ENCODE measurements around the gene MGA.

The MGA gene

DNA sequence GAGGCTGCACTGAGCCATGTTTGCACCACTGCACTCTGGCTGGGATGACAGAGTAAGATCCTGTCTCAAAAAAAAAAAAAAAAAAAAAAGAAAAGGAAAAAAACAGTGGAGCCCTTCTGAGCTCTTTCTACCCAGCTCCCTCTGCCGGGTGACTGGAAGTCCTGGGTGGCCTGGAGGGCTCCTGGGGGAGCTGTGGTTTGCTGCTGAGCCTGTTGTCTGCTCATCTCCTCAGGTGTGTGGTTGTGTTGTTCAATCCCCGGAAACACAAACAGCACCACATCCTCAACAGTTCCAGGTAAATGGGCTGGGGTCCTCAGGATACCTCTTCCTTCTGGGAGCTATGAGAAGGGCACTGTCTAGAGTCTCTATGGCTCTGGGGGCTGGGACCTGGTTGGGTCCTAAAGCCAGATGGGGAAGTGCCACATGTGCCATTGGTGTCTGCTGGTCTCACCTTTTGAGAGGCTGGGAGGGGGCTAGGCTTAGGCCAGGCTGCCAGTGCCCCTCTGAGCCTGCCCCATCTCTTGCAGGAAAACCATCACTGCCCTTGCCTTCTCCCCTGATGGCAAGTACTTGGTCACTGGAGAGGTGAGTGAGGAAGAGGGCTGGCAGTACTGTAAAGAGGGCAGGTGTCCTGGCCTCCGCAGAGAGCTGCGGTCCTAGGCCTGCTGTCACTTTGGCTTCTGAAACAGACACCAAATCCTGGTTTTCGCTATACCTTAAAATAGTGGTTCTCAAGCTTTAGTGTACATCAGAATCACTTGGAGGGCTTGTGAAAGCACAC is 150.6 kb downstream of the MGA start:
- DNase-seq: no peak

- peak; percentile 40 for DNase-seq
These were observed 151.4 kb downstream of the MGA start for GRCh38 chr15:41811432-41812195.

GRCh38 chr15:41812820-41813375 is 152.7 kb downstream of the MGA start:
- no peak for DNase-seq

DNA sequence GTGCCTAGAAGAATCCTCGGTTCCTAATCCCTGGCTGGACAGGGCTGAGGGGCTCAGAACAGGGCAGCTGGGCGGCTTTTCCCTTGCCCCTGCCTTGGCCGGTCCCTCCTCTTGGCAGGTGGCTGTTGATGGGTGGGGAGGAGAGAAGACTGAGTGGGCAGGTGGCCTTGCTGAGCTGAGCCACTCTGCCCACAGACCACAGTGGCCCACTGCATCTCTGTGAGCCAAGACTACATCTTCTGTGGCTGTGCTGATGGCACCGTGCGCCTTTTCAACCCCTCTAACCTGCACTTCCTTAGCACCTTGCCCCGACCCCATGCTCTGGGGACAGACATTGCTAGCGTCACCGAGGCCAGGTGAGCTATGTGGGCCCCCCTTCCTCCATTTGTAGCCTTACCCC is 153.2 kb downstream of the MGA start:
- DNase-seq: no peak

DNA sequence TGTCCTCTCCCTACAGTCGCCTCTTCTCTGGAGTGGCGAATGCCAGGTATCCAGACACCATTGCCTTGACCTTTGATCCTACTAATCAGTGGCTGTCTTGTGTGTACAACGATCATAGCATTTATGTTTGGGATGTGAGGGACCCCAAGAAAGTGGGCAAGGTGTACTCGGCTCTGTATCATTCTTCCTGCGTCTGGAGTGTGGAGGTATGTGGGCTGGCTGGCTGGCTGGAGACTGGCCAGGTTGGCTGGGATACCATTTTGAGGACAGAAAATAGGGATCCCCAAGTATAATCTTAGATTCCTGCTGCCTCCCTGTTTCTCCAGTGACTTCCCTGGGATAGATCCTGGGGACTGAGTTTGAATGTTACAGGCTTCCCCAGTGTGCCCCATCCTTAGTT is 154.3 kb downstream of the MGA start:
- no peak for DNase-seq

GRCh38 chr15:41816788-41817187 is 156.6 kb downstream of the MGA start:
- DNase-seq: no peak

GRCh38 chr15:41817327-41817726 is 157.1 kb downstream of the MGA start:
- no peak for DNase-seq

DNA sequence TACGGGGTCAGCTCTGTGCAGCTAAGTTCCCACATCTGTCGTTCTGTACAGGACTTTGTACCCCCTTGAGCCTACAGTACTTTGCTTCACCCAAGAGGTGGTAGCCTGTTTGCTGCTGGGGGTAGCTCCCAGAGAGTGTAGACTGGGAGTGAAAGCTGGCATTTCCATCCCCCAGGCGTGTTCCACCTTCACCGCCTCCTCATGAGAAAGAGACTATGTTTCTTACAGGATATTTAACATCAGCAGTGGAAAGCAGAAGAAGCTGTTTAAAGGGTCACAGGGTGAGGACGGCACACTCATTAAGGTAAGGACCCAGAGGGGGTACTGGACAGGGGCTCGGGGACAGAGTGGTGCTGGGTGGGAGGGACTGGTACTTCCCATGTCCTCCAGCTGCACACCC is 157.6 kb downstream of the MGA start:
- DNase-seq: no peak

- DNase-seq: no peak
These were observed 159.3 kb downstream of the MGA start for GRCh38 chr15:41819455-41820050.

- DNase-seq: no peak
These were observed 160.7 kb downstream of the MGA start for GRCh38 chr15:41820791-41821423.

DNA sequence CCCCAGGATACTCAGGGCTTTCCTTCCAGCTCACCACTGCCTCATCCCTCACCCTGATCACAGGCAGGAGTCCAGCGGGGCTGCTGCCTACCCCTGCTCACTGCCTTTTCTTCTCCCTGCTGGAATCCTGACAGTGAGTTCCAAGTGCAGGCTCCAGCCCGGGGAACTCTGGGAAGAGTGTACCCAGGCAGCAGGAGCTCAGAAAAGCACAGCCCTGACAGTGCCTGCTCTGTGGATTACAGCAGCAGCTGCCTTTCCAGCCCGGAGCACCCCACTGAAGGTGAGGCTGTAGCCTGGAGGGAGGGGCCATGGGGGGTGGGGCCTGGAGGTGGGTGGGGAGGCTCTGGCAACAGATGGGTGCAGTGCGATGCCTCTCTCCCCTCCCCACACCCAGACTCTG is 161.6 kb downstream of the MGA start:
- DNase-seq: no peak

- no peak for DNase-seq
These were observed 162.3 kb downstream of the MGA start for GRCh38 chr15:41822471-41822870.

Data from NCI-H510A treated with DMSO at 0.1 percent for 48 hours (cell line).